Stimulated activated CD8-positive, alpha-beta memory T cell treated with anti-CD3 and anti-CD28 coated beads, Interleukin-4, amount 100 ng/mL, for 4 hours (primary cell): ENCODE data around the gene POLR2E.
A peak's percentile ranks its signal among the peaks of the same experiment; 100 is the strongest.
"Not testable (repeated sequence)": the region's sequence is repeated elsewhere in the genome, so short reads cannot be mapped to it uniquely, and the experiment has no call there.

Experiments
- DNase-seq, 2 donors: peaks; one replicate each; pipeline ENCODE4 v3.0.0-alpha.2; 2020; ENCODE audit warnings: low read depth in 2 of 2, low spot score in 1 of 2

POLR2E gene

DNA sequence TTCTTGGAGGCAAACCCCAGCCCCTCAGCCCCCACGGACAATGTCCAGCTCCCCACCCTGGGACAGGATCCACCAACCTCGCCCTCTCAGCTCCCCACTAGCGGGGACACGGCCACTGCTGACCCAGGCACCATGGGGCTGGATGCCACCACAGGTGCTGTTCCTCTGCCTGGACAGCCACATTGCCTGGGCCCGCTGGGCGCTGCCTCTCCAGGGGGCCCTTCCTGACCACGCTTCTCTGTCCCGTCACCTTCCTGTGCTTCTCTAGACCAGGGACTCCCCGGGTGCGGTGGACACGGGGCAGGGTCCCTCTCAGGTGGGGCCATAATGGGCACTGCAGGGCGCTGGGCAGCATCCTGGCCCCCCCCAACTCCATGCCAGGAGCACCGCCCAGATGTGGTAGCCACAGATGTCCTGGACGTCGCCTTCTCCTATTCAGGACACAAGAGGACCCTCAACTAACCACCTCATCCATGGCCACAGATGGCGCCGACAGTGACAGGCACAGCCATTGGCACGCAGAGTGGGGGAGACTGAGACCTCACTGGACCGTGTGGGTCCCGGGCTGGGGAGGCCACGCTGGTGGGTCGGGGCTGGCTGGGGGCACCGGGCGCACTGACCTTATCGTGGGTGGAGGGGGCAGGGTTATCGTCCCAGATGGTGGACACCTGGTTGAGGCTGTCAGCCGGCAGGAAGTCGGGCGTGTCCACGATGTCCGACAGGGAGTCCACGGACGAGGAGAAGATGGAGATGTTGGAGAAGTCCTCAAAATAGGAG is 32.0 kb upstream of the POLR2E start:
- DNase-seq = no peak

DNA sequence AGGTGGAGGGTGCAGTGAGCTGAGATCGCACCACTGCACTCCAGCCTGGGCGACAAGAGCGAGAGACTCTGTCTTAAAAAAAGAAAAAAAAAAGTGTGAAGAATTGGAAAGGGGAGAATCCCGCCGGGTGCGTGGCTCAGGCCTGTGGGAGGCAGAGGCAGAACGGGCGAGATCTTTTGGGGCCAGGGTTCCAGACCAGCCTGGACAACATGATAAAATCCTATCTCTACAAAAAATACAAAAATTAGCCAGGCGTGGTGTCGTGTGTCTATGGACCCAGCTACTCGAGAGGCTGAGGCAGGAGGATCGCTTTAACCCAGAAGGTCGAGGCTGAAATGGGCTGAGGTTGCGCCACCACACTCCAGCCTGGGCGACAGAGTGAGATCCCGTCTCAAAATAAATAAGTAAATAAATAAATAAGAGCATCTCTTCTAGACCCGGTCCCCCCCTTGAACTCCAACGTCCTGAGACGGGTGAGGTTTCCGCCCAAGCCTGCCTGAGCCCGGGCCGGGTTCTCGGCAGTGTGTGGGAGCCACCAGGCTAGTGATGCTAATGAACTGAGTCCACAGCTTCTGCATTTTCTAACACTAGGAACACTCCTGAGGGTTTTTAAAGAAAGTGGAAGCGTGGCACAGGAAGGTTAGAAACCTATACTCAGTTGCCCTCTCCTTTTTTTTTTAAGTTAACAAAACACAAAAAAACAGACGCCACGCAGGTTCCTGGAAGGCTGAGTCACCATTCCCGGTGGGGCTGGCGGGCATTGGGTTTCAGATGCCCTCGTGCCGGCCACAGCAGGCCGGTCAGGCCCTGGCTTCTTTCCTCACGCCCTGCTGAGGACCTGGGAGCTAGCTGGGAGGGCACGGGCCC is 30.7 kb upstream of the POLR2E start:
- DNase-seq = no peak

DNA sequence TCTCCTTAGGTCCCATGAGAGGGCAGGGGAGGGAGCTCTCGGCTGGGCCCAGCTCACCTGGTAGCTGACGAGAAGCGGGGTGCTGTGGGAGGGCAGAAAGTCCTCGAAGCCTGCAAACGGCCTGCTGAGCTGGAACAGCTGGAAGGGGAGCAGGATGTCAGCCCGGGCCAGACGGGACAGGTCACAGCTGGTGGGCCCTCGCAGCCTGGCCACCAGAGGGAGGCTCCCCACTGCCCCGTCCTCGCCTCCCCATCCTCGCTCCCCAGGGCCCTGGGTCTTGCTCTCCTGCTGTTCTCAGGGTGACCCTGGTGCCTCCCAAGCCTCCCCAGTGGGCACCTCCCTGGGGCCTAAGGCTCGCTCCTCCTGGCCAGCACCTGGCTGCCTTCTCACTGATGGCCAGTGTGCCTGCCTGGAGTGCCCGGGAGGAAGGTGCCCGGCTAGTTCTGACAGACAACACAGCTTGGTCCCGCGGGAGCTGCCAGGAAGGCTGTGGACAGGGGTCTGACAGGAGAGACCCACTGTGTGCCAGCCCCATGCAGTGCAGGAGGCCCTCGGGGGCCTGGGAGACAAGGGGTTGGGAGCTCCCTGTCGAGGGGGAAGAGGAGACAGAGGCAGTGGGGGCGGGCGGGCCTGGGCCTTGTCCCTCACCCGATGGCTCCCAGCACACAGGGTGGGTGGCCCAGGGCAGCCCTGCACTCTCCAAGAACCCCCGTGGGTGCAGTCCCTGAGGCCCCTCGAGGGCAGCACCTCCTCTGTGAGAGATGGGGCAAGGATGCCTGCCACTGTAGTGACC is 28.9 kb upstream of the POLR2E start:
- DNase-seq = no peak

DNA sequence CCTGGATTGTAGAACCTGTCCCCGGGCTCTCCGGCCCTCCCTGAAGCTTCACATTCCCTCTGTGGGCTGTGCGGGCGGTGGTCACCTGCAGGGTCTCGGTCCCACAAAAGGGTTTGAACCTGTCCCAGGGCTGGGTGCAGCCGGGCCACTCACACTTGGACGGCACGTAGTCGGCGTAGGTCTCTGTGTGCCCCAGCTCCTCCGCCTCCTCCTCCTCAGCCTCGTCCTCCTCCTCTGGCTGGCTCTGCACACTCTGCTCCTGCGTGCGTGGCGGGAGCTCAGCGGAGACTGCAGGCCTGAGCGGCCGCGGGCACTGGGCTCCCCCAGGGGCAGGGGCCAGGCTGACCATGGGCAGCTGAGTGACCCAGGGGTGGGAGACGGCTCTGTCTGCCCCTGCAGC is 28.2 kb upstream of the POLR2E start:
- no peak for DNase-seq

DNA sequence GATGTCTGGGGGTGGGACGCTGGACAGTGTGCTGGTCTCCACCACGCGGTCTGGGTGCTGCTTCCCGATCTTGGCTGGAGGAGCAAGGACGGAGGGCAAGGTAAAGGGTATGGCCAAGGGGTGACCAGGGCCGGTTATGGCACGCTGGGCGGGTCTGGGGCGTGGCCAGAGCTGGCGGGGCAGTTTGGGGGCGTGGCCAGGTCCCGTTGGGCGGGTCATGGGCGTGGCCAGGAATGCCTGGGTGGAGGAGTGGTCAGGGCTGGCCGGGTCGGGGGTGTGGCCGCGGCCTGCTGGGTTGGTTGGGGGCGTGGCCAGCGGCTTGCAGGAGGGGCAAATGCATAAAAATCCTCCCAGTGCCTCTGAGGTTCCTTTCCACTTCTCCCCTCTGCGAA is 27.8 kb upstream of the POLR2E start:
- DNase-seq = no peak

DNA sequence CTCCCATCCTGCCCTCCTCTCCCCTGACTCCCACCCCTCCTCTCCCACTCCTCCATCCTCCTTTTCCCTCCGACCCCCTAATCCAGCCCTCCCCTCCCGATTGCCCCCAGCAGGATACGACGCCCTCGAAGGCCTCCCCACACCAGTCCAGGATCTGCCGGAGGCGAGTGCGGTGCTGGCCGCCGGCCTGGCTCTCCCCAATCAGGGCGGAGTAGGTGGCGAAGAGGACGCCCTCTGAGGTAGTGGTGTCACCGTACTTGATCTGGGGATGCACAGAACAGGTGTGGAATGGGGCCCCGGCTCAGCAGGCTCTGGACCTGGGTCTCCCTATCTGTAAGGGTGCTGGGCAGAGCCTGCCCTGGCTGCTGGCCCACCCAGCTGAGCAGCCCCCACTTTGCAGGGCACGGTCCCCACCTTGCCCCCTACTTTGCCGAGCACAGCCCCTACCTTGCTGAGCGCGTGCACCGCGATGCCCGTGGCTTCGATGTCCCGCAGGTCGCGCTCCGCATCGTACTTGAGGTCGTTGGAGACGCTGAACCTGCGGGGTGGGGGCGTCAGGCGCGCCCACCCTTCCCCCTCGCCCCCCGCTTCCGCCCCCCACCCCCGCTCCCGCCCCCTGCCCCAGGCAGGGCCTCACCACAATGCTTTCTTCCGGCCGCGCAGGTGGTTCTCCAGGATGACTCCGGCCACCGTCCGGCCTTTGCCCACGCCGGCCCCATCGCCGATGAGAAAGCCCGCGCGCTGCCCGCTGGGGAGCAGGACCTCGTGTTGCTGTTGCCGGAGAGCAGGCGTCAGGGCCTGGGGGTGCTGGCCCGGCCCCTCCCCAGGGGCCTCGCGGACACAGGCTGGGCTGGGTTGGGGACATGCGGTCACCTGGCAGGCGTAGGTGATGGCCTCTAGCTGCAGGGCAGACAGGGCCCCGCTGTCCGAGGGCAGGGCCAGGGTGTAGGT is 27.1 kb upstream of the POLR2E start:
- DNase-seq = no peak

DNA sequence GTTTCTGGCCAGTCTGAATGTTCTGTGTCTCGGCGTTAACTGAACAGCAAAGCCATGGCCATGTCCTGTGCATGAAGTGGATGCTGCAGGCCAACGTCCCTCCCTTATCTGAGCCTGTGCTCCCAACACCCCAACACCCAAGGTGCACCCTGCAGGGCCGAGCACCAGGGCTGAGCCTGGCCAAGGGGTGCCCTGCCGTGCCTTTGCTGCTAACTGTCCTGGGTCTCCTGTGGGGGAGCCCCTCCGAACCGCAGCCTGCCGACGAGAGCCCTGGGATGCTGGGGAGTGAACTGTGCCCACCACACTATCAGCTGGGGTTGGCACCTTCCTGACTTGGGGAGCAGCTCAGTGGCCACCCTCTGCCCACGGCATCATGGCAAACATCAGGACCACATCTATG is 26.2 kb upstream of the POLR2E start:
- DNase-seq = no peak

DNA sequence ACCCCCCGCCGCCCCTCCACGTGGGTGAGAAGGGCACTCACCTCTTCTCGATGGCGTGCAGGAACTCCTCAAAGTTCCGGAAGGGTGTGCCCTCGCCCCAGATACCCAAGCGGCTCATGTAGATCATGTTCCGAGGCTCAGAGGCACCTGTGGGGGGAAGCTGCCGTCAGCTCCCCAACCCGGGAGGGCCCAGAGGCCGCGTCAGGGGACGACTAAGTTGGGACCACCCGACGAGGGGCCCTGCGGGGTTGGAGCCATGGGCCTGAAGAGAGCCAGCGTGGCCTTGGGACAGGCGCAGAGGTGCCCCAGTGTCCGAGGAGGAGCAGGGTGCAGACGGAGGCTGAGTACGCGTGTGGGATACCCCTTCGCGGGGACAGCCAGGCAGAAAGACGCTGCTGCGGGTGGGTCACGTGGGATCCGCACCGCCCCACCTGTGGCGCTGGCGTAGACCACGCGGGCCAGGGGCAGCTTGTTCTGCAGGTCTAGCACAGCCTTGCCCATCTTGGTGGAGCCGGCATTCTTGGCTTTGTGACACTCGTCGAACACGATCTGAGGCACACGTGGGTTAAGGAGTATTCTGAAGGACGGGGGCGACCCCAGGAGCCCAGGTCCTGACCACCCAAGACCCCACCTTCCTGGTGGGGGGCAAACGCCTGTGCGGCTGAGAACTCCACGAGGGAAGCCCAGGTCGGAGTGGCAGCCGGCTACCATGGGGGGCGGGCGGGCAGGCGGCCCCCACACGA is 24.5 kb upstream of the POLR2E start:
- no peak for DNase-seq

DNA sequence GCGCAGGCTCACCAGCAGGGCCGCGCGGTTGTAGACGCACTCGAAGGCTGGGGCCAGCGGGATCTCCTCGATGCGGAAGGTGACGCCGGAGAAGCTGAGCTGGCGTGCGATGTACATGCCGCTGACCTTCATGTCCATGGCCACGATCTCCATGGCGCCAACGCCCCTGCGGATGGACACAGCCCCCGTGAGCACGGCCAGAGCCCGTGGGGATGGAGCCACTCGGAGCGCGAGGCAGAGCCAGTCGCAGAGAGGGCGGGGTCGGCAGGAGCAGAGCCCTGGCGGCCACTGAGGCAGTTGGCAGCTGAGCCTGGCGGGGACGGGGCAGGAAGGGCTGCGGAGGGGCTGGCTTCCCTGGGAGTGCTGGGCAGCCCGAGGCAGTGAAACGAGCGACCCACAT is 23.8 kb upstream of the POLR2E start:
- no peak for DNase-seq

DNA sequence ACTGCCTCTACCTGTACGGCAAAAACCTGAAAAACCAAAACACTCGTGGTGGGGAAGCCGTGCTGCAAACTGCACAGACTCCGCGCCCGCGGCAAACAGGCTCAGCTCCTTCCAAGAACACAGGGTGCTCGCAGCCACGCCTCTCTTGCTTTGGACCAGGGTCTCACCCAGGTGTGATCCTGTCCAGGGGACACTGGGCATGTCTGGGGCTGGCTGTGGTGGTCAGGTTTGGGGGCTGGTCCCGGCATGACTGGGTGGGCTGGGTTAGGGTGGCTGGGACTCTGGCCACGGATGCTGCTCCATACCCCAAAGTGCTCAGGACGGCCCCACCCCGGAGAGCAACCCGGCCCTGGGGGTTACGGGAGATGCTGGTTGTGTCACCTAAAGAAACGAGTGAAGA is 22.5 kb upstream of the POLR2E start:
- DNase-seq = no peak

DNA sequence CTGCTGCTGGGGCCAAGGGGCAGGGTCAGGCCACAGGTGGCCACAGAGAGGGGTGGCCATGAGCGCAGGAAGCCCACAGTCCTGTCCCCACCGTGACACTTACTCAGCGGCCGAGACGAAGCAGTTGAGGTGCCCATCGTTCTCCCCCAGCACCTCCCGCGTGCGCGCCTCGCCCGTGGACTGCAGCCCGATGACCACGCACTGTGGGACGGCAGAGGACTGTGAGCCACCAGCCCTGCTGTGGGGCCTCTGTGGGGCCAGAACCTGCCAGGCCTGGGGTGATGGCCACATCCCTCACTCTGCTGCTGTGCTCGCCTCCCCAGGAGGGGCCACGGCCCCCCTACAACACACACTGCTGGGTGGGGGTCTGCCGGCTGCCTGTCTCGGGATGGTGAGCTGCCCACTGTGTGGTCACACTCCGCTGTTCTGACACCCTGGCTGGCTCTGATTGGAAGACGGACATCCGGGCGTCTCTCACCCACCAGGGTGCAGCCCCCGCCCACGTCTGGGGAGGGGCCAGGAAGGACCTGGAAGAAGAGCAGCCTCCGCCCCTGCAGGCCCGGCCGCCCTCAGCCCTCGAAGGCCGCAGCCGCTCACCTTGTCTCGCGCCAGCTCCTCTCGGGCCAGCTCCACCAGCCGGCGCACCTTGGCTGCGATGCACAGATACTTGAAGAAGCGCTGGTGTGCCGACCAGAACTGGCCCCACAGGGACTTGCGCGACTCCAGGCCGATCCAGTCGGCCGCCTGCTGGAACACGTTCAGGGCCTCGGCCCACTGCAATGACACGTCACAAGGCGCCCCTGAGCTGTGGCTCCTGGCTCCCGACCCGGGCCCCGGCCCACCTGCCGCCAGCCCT is 21.8 kb upstream of the POLR2E start:
- DNase-seq = no peak

DNA sequence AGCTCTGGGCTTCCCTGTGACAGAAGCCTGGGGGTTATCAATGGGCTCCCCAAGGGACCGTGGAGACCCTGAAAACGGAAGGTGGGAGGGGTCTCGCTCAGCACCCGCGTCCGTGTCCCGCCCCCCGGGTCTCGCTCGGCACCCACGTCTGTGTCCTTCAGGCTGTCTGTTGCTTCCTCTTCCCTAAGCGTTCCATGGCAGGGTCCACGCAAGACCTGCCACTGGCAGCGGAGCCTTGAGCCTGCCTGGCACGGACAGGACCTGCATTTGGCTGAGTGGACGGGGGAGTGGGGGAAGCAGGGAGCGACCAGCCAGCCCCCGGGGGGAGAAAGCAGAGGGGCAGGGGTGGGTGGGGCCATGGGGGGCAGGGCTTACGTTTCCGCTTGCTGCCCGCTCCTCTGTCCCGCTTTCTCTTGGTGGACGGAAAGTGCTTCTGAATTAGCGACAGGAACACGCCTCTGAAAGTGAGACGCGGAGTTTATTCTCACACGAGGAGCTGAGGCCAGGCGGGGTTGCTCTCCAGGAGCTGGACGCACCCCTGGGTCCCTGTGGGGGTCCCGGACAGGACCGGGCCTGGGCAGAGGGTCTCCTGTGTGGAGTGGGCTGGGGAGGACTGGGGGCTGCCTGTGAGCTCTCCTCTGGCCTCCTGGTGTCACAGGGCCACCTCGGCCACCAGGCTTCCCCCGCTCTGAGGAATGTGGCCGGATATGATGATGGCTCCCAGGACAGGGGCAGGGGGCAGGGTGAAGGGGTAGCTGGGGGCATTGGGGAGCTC is 20.7 kb upstream of the POLR2E start:
- DNase-seq = no peak

DNA sequence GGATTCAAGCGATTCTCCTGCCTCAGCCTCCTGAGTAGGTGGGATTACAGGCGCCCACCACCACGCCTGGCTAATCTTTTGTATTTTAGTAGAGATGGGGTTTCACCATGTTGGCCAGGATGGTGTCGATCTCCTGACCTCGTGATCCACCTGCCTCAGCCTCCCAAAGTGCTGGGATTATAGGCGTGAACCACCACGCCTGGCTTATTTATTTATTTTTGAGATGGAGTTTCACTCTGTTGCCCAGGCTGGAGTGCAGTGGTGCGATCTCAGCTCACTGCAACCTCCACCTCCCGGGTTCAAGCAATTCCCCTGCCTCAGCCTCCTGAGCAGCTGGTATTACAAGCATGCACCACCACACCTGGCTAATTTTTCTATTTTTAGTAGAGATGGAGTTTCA is 19.6 kb upstream of the POLR2E start:
- DNase-seq = not testable (repeated sequence)

DNA sequence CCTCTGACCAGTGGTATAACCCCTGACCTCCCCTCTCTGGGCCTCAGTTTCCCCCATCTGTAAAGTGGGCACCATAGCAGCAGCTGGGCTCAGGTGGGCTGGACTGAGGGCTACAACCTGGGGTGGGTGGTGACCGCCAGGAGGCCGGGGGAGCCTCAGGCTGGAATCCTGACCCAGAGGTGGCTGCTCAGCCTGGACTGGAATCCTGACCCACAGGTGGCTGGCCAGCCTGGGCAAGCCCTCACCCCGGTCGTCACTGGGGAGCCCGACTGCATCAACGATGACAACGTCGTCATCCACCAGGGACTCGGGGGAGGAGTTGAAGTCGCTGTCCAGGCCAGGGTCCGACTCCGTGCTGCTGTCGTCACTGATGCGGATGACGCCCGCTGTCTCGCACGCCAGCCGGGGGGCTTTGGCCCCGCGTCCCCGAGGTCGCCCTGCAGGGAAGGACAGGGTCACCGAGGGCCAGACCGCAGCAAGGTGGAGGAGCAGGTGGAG is 18.9 kb upstream of the POLR2E start:
- DNase-seq = no peak

DNA sequence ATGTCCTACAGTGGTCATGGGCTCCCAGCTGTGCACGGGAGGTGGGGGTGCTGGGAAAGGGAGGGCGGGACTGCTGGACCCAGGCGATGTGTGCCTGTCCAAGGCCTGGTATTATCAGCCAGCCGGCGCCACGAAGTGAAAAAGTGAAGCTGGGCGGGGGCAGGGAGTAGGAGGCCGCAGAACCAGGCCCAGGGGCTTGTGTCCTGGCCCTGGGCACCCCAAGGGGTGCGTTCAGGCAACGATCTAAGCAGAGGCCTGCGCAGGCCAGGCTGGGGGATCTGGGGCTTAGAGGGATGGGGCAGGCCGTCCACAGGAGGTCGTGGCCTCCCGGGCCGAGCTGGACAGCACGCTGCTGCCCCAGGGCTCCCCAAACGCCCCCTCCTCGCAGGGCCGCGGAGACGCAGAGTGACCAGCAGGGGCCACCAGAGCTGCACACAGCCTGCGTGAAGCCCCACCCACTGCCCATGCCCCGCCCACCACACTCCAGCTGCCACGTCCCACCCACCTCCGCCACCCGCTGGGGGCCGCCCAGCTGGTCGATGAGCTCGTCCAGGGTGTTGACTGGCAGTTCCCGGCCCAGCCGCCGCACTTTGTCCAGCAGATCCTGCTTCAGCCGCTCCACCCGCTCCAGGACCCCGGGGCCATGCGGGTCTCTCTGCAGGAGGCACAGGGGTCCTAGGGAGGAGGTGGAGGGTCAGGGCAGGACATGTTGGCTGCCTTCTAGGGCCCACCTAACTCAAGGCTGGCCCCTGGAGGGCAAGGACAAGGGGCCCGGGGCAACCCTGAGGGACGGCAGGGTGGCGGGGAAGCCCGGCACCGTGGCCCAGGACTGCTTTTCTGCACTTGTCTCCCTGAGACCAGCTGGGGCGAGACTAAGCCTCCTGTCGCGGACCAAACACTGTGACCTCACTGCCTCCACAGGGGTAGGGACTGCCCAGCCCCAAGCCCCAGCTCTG is 18.1 kb upstream of the POLR2E start:
- DNase-seq = peak in 1 of 2 donors; percentile 79

DNA sequence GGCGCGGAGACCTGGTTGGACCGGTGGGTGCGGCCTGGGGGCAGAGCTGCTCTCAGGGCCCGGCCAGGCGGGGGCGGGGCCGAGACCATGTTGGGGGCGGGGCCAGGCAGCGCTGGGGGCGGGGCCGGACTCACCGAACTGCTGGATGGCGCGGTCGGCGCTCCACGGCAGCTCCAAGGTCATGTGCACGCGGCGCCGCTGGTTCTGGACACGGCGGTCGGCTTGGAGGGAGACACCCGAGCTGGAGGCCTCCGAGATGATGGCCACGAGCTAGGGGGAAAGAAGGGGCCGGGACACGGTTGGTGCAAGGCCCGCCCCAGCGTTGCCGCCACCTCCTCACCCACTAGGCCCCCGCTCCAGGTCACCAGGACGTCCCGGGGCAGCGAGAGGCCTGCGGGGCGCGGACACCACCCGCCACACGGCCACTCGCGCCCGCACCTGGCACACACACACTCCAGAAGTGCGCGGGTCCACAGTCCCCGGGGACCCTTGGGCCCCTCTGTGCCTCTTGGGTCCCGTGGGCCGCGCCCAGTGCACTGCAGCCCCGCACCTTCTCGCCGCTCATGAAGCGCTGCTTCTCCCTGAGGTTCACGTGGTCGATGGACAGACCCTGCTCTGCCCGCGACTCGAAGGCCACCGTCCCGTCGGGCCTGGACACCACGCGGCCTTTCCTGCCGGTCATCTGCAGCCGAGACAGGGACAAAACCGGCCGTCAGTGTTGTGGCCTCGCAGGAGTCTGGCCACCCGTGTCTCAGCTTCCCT is 17.3 kb upstream of the POLR2E start:
- DNase-seq = no peak
